WTC11 (cell line): ENCODE measurements around the gene PRPF6. TPM values are rescaled to one million over a fixed set of nuclear protein-coding genes. Genes with fewer than 3 reads are reported as not detected.

Source experiments
- ATAC-seq: fragments of 200-7000 bp; cut with Tn5 transposase; 2 replicates; pipeline ENCODE4 v1.10.0; 2021; ENCODE audit warnings: mild to moderate bottlenecking, moderate library complexity
- CTCF ChIA-PET: fragments of 300-600 bp; sonication (Branson Sonifier 250); formaldehyde crosslinking; loops from one replicate; lab custom pipeline; 2021; ENCODE audit warnings: antibody characterized with exemption; lab: Charles Lee
- POLR2A ChIA-PET: fragments of 350-600 bp; sonication (Branson Sonifier 250); formaldehyde crosslinking; loops from one replicate; lab custom pipeline; 2021; ENCODE audit warnings: antibody characterized with exemption; lab: Charles Lee
- DNase-seq: peaks from one replicate; pipeline ENCODE4 v3.0.0; 2021; ENCODE audit warnings: low spot score
- H3K27ac Mint-ChIP-seq: 2 replicates; pipeline ENCODE4 v1.8.0; 2021; ENCODE audit warnings: mixed read lengths
- H3K27me3 Mint-ChIP-seq: 2 replicates; pipeline ENCODE4 v1.8.0; 2021; ENCODE audit warnings: low read depth, mild to moderate bottlenecking, moderate library complexity, mixed read lengths
- H3K36me3 Mint-ChIP-seq: 2 replicates; pipeline ENCODE4 v1.8.0; 2021; ENCODE audit warnings: mixed read lengths
- H3K4me1 Mint-ChIP-seq: 2 replicates; pipeline ENCODE4 v1.8.0; 2022; ENCODE audit warnings: mixed read lengths
- H3K4me3 Mint-ChIP-seq: 2 replicates; pipeline ENCODE4 v1.8.0; 2021; ENCODE audit warnings: mild to moderate bottlenecking, moderate library complexity, mixed read lengths
- H3K9me3 Mint-ChIP-seq: 2 replicates; pipeline ENCODE4 v1.8.0; 2021; ENCODE audit warnings: mixed read lengths
- ELF4 ChIP-seq: sonication (generic); formaldehyde crosslinking; IDR thresholded peaks from 2 replicates; pipeline ENCODE4 v1.8.1; 2022; ENCODE audit warnings: low read depth, mild to moderate bottlenecking, moderate library complexity, missing genetic modification reagents
- GABPB1 ChIP-seq: sonication (generic); formaldehyde crosslinking; IDR thresholded peaks from 2 replicates; pipeline ENCODE4 v1.8.1; 2023; ENCODE audit warnings: mild to moderate bottlenecking, missing genetic modification reagents
- JAZF1 ChIP-seq: fragments of 250-450 bp; sonication (Bioruptor Pico); IDR thresholded peaks from 2 replicates; pipeline ENCODE4 v1.9.0; 2021; ENCODE audit warnings: moderate library complexity, mild to moderate bottlenecking, inconsistent platforms
- OVOL2 ChIP-seq: fragments of 250-450 bp; sonication (Bioruptor Pico); IDR thresholded peaks from 2 replicates; pipeline ENCODE4 v1.9.0; 2021; ENCODE audit warnings: mild to moderate bottlenecking, borderline replicate concordance
- RELA ChIP-seq: sonication (generic); formaldehyde crosslinking; IDR thresholded peaks from 2 replicates; pipeline ENCODE4 v1.8.1; 2022; ENCODE audit warnings: missing genetic modification reagents, mild to moderate bottlenecking, borderline replicate concordance
- total RNA-seq: library from RNA; stranded (reverse); gene quantifications from 3 replicates; pipeline ENCODE4 v1.2.3, GENCODE V29; 2021
- TF ChIP-seq, protein P1 (sequence below): sonication (generic); formaldehyde crosslinking; IDR thresholded peaks from 2 replicates; pipeline ENCODE4 v1.8.0; 2023; ENCODE audit warnings: mild to moderate bottlenecking, missing genetic modification reagents
- TF ChIP-seq, protein P2 (sequence below): sonication (generic); formaldehyde crosslinking; IDR thresholded peaks from 2 replicates; pipeline ENCODE4 v1.8.1; 2023; ENCODE audit warnings: mild to moderate bottlenecking, missing genetic modification reagents, moderate library complexity
- TF ChIP-seq, protein P3 (sequence below): sonication (generic); formaldehyde crosslinking; IDR thresholded peaks from 2 replicates; pipeline ENCODE4 v1.8.1; 2023; ENCODE audit warnings: mild to moderate bottlenecking, missing genetic modification reagents
- TF ChIP-seq, protein P4 (sequence below): fragments of 250-450 bp; sonication (Bioruptor Pico); IDR thresholded peaks from 2 replicates; pipeline ENCODE4 v2.1.2; 2022; ENCODE audit warnings: mild to moderate bottlenecking, moderate library complexity
- TF ChIP-seq, protein P5 (sequence below): sonication (generic); formaldehyde crosslinking; IDR thresholded peaks from 2 replicates; pipeline ENCODE4 v1.8.1; 2023; ENCODE audit warnings: mild to moderate bottlenecking, moderate library complexity, missing genetic modification reagents
- TF ChIP-seq, protein P6 (sequence below): sonication (generic); formaldehyde crosslinking; IDR thresholded peaks from 2 replicates; pipeline ENCODE4 v1.8.1; 2022; ENCODE audit warnings: missing genetic modification reagents, borderline replicate concordance

PRPF6 gene
- total RNA-seq, 1 experiment from 2014 or later: 79.4 TPM

DNA sequence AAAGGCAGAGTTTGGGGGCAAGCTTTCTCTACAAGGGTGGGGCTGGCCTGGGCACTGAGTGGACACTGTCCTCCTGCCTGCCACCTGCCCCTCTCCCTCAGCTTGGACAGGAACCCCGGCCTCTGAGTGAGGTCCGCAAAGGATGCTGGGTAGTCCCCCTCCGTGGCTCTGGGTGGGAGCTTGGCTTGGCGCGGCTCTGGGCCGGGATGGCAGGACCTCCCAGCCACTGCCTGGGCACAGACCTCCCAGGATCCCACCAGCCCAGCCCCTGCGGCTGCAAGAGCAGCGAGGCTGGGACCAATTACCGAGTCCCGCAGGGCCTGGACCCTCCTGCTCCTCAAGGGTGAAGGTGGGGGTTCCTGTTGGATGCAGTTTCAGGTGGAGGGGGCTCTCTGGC is 71.4 kb downstream of the PRPF6 start (continued):
- TF ChIP-seq, protein P1, sequence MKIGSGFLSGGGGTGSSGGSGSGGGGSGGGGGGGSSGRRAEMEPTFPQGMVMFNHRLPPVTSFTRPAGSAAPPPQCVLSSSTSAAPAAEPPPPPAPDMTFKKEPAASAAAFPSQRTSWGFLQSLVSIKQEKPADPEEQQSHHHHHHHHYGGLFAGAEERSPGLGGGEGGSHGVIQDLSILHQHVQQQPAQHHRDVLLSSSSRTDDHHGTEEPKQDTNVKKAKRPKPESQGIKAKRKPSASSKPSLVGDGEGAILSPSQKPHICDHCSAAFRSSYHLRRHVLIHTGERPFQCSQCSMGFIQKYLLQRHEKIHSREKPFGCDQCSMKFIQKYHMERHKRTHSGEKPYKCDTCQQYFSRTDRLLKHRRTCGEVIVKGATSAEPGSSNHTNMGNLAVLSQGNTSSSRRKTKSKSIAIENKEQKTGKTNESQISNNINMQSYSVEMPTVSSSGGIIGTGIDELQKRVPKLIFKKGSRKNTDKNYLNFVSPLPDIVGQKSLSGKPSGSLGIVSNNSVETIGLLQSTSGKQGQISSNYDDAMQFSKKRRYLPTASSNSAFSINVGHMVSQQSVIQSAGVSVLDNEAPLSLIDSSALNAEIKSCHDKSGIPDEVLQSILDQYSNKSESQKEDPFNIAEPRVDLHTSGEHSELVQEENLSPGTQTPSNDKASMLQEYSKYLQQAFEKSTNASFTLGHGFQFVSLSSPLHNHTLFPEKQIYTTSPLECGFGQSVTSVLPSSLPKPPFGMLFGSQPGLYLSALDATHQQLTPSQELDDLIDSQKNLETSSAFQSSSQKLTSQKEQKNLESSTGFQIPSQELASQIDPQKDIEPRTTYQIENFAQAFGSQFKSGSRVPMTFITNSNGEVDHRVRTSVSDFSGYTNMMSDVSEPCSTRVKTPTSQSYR (CRISPR knock-in tag): no peak
- TF ChIP-seq, protein P2, sequence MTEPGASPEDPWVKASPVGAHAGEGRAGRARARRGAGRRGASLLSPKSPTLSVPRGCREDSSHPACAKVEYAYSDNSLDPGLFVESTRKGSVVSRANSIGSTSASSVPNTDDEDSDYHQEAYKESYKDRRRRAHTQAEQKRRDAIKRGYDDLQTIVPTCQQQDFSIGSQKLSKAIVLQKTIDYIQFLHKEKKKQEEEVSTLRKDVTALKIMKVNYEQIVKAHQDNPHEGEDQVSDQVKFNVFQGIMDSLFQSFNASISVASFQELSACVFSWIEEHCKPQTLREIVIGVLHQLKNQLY (CRISPR knock-in tag): no peak
- TF ChIP-seq, protein P3, sequence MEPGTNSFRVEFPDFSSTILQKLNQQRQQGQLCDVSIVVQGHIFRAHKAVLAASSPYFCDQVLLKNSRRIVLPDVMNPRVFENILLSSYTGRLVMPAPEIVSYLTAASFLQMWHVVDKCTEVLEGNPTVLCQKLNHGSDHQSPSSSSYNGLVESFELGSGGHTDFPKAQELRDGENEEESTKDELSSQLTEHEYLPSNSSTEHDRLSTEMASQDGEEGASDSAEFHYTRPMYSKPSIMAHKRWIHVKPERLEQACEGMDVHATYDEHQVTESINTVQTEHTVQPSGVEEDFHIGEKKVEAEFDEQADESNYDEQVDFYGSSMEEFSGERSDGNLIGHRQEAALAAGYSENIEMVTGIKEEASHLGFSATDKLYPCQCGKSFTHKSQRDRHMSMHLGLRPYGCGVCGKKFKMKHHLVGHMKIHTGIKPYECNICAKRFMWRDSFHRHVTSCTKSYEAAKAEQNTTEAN (CRISPR knock-in tag): no peak
- TF ChIP-seq, protein P4, sequence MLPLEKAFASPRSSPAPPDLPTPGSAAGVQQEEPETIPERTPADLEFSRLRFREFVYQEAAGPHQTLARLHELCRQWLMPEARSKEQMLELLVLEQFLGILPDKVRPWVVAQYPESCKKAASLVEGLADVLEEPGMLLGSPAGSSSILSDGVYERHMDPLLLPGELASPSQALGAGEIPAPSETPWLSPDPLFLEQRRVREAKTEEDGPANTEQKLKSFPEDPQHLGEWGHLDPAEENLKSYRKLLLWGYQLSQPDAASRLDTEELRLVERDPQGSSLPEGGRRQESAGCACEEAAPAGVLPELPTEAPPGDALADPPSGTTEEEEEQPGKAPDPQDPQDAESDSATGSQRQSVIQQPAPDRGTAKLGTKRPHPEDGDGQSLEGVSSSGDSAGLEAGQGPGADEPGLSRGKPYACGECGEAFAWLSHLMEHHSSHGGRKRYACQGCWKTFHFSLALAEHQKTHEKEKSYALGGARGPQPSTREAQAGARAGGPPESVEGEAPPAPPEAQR: no peak
- TF ChIP-seq OVOL2: no peak

DNA sequence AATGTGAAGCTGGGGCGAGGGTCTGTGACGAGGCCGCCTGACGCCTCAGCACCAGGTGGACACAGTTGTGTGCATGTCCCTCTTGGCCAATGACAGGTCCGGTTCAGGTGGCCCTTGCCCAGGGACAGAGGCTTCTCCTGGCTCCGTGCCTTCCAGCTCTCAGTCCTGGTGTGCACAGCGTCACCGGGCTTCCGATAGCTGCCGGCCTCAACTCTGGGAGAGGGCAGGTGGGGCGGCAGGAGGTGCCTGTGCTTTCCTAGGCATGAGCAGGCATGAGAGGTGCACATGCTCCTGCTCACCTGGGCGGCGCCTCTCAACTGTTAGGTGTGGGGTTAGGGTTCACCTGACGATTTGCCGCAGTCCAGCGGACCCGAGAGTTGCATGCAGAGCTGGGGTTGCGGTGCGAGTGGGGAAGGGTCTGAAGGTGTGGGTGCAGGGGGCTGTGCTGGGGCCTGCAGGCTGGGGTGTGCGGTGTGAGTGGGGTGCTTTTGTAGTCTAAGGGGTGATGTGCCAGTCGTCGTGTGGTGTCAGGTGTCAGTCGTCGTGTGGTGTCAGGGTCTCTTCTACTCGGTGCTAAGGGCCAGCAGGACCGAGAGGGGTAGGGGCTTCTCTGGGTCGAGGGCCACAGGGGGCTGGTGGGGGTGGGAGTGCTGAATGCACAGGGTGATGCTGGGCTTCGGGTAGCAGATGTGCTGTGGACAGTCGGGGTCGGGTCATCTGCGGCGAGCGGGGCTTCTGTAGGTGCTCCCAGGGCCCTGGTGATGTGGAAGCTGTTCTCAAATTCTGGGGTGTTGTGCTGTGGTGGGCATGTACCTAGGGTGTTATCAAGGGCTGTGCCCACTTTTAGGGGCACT is 72.3 kb downstream of the PRPF6 start:
- Mint-ChIP-seq H3K9me3 (no peaks in the 10 kb centered on the region), H3K4me1 (peaks cover 22% of the 10 kb centered on the region), H3K27ac (no peak overlapping the region), H3K4me3 (no peak overlapping the region), H3K27me3 (peaks cover 29% of the 10 kb centered on the region), H3K36me3 (no peaks in the 10 kb centered on the region)
- DNase-seq (no peak), ATAC-seq (no peak)
- peak; percentile 71 for TF ChIP-seq GABPB1 (CRISPR knock-in tag)
- TF ChIP-seq, protein P5, sequence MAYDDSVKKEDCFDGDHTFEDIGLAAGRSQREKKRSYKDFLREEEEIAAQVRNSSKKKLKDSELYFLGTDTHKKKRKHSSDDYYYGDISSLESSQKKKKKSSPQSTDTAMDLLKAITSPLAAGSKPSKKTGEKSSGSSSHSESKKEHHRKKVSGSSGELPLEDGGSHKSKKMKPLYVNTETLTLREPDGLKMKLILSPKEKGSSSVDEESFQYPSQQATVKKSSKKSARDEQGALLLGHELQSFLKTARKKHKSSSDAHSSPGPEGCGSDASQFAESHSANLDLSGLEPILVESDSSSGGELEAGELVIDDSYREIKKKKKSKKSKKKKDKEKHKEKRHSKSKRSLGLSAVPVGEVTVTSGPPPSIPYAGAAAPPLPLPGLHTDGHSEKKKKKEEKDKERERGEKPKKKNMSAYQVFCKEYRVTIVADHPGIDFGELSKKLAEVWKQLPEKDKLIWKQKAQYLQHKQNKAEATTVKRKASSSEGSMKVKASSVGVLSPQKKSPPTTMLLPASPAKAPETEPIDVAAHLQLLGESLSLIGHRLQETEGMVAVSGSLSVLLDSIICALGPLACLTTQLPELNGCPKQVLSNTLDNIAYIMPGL (CRISPR knock-in tag): no peak
- ChIA-PET CTCF (interaction anchor here (0.9 to 3.4 kb wide), 11 partner anchors 8 to 112 kb away, joined by 3 to 53 read pairs (median 11); partner anchors contain the start of genes LKAAEAR1, PRPF6, SAMD10 and TCEA2), POLR2A (interaction anchor here (0.6 to 1.4 kb wide), 3 partner anchors 10 to 428 kb away, joined by 3 to 10 read pairs (median 3); no protein-coding TSS in a partner anchor)

DNA sequence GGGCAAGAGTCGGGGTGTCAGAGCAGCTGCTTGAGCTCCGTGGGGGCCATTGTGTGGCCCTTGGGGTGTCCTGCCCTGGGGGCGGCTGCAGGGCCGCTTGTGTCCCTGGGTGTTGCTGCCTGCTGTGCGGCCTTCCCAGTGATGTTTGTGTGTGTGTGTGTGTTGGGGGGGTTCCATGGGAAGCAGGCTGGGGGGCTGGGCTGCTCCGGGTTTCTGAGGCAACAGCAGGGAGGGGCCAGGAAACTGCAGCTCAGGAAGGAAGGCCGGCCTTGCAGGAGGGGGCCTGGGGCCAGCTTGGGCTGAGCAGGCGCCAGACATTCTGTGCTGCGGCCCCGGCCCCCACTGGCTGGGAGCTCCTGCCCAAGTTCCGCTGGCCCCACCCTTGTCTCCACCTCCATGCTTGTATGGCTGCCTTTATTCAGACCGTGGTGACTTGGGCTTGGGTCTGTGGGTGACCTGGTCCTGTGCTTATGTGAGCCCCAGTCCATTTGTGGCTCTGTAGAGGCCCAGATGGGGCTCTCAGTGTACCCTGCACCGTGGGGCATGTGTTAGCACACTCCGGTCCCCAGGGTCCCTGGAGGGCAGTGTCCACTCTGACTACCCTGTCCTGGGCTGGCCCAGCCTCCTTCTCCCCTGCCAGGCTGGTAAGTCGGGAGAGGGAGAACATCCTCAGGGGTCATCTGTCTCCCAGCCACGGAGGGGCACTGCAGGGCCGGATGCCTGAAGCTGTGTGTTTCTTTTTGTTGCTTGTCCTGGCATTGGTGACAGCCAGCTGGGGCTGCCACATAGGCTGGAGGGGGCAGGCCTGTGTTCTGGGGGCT is 73.1 kb downstream of the PRPF6 start:
- Mint-ChIP-seq H3K27ac (peak overlapping the region; percentile 74; the same call in 1 of the 2 replicates), H3K36me3 (no peaks in the 10 kb centered on the region), H3K9me3 (no peaks in the 10 kb centered on the region), H3K27me3 (peaks cover 24% of the 10 kb centered on the region), H3K4me1 (peaks cover 22% of the 10 kb centered on the region), H3K4me3 (no peak overlapping the region)
- TF ChIP-seq ELF4 (CRISPR knock-in tag) (no peak), RELA (CRISPR knock-in tag) (no peak), JAZF1 (CRISPR knock-in tag) (no peak), GABPB1 (CRISPR knock-in tag) (peak; percentile 88)
- TF ChIP-seq, protein P6, sequence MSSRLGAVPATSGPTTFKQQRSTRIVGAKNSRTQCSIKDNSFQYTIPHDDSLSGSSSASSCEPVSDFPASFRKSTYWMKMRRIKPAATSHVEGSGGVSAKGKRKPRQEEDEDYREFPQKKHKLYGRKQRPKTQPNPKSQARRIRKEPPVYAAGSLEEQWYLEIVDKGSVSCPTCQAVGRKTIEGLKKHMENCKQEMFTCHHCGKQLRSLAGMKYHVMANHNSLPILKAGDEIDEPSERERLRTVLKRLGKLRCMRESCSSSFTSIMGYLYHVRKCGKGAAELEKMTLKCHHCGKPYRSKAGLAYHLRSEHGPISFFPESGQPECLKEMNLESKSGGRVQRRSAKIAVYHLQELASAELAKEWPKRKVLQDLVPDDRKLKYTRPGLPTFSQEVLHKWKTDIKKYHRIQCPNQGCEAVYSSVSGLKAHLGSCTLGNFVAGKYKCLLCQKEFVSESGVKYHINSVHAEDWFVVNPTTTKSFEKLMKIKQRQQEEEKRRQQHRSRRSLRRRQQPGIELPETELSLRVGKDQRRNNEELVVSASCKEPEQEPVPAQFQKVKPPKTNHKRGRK (CRISPR knock-in tag): no peak
- CTCF ChIA-PET: interaction anchor here (0.6 to 3.4 kb wide), 13 partner anchors 8 to 168 kb away, joined by 3 to 53 read pairs (median 7); partner anchors contain the start of genes LKAAEAR1, OPRL1, PRPF6 and SAMD10
- peak; percentile 56 for DNase-seq
- POLR2A ChIA-PET: interaction anchor here (0.6 to 1.4 kb wide), 3 partner anchors 25 to 91 kb away, joined by 3 read pairs; no protein-coding TSS in a partner anchor
- peak; percentile 20 for ATAC-seq
